Muscle layer of duodenum (tissue), 2 donors: ENCODE results near the gene EBF3.

Experiments
- H3K27ac ChIP-seq: one replicate; pipeline ENCODE4 v1.7.0; 2013; ENCODE audit warnings: mild to moderate bottlenecking, low read length
- H3K27me3 ChIP-seq: one replicate; pipeline ENCODE4 v1.7.0; 2013; ENCODE audit warnings: low read depth, mild to moderate bottlenecking, control low read depth, low read length
- H3K36me3 ChIP-seq, 2 donors: one replicate each; pipeline ENCODE4 v1.7.0; 2013; ENCODE audit warnings: low read length in 2 of 2, control low read depth in 1 of 2, mild to moderate bottlenecking in 1 of 2; ENCODE audit not compliant: insufficient read depth in 2 of 2, control insufficient read depth in 1 of 2
- H3K4me1 ChIP-seq, 2 donors: one replicate each; pipeline ENCODE4 v1.7.0; 2013; ENCODE audit warnings: low read length in 2 of 2, mild to moderate bottlenecking in 2 of 2, control low read depth in 1 of 2, moderate library complexity in 1 of 2; ENCODE audit not compliant: insufficient read depth in 2 of 2, control insufficient read depth in 1 of 2
- H3K4me3 ChIP-seq, 2 donors: one replicate each; pipeline ENCODE4 v1.7.0; 2013; ENCODE audit warnings: low read length in 2 of 2, low read depth in 1 of 2, mild to moderate bottlenecking in 1 of 2
- H3K9me3 ChIP-seq, 2 donors: one replicate each; pipeline ENCODE4 v1.7.0; 2013; ENCODE audit warnings: low read length in 2 of 2, control low read depth in 1 of 2, mild to moderate bottlenecking in 1 of 2; ENCODE audit not compliant: control insufficient read depth in 1 of 2
- donor health status: healthy.

The EBF3 gene

GRCh38 chr10:129880191-129880870 lies 83.7 kb downstream of the EBF3 start:
- H3K36me3 ChIP-seq = no peaks in the 10 kb centered on the region
- H3K27ac ChIP-seq = no peak overlapping the region
- H3K27me3 ChIP-seq = no peaks in the 10 kb centered on the region
- H3K4me3 ChIP-seq = no peak overlapping the region
- H3K9me3 ChIP-seq = no peaks in the 10 kb centered on the region
- no peaks in the 10 kb centered on the region for H3K4me1 ChIP-seq

GRCh38 chr10:129879655-129880054 lies 84.4 kb downstream of the EBF3 start:
- Histone ChIP-seq H3K9me3 (no peaks in the 10 kb centered on the region), H3K4me3 (no peak overlapping the region), H3K4me1 (no peaks in the 10 kb centered on the region), H3K27me3 (no peaks in the 10 kb centered on the region), H3K36me3 (no peaks in the 10 kb centered on the region), H3K27ac (no peak overlapping the region)

- no peak overlapping the region for H3K27ac ChIP-seq
- H3K27me3 ChIP-seq = no peaks in the 10 kb centered on the region
- no peak overlapping the region for H3K4me3 ChIP-seq
- H3K36me3 ChIP-seq = no peaks in the 10 kb centered on the region
- no peaks in the 10 kb centered on the region for H3K4me1 ChIP-seq
- no peaks in the 10 kb centered on the region for H3K9me3 ChIP-seq
These were observed 85.2 kb downstream of the EBF3 start for GRCh38 chr10:129878835-129879234.

- Histone ChIP-seq H3K4me1 (no peaks in the 10 kb centered on the region), H3K4me3 (no peak overlapping the region), H3K27ac (no peak overlapping the region), H3K9me3 (no peaks in the 10 kb centered on the region), H3K36me3 (no peaks in the 10 kb centered on the region), H3K27me3 (no peaks in the 10 kb centered on the region)
These were observed 86.2 kb downstream of the EBF3 start for GRCh38 chr10:129877773-129878371.

- no peak overlapping the region for H3K27ac ChIP-seq
- no peaks in the 10 kb centered on the region for H3K27me3 ChIP-seq
- H3K36me3 ChIP-seq = no peaks in the 10 kb centered on the region
- no peaks in the 10 kb centered on the region for H3K4me1 ChIP-seq
- H3K9me3 ChIP-seq = no peaks in the 10 kb centered on the region
- H3K4me3 ChIP-seq = no peak overlapping the region
These were observed 87.2 kb downstream of the EBF3 start for GRCh38 chr10:129876838-129877237.

GRCh38 chr10:129875993-129876726 lies 87.9 kb downstream of the EBF3 start:
- no peak overlapping the region for H3K4me3 ChIP-seq
- H3K27ac ChIP-seq = no peak overlapping the region
- H3K9me3 ChIP-seq = no peaks in the 10 kb centered on the region
- H3K27me3 ChIP-seq = no peaks in the 10 kb centered on the region
- no peaks in the 10 kb centered on the region for H3K4me1 ChIP-seq
- no peaks in the 10 kb centered on the region for H3K36me3 ChIP-seq

- Histone ChIP-seq H3K9me3 (no peaks in the 10 kb centered on the region), H3K4me1 (no peaks in the 10 kb centered on the region), H3K27me3 (no peaks in the 10 kb centered on the region), H3K27ac (no peak overlapping the region), H3K36me3 (no peaks in the 10 kb centered on the region), H3K4me3 (no peak overlapping the region)
These were observed 90.7 kb downstream of the EBF3 start for GRCh38 chr10:129873351-129873750.

- Histone ChIP-seq H3K4me3 (no peak overlapping the region), H3K4me1 (no peaks in the 10 kb centered on the region), H3K9me3 (no peaks in the 10 kb centered on the region), H3K36me3 (no peaks in the 10 kb centered on the region), H3K27ac (no peak overlapping the region), H3K27me3 (no peaks in the 10 kb centered on the region)
These were observed 92.1 kb downstream of the EBF3 start for GRCh38 chr10:129871966-129872365.

- H3K4me1 ChIP-seq = no peaks in the 10 kb centered on the region
- peak overlapping the region in 1 of 2 donors; percentile 16 for H3K4me3 ChIP-seq
- no peaks in the 10 kb centered on the region for H3K36me3 ChIP-seq
- H3K27me3 ChIP-seq = no peaks in the 10 kb centered on the region
- no peaks in the 10 kb centered on the region for H3K9me3 ChIP-seq
- no peak overlapping the region for H3K27ac ChIP-seq
These were observed 93.0 kb downstream of the EBF3 start for GRCh38 chr10:129870961-129871621.

- no peak overlapping the region for H3K27ac ChIP-seq
- H3K27me3 ChIP-seq = no peaks in the 10 kb centered on the region
- H3K36me3 ChIP-seq = no peaks in the 10 kb centered on the region
- no peaks in the 10 kb centered on the region for H3K9me3 ChIP-seq
- no peak overlapping the region for H3K4me3 ChIP-seq
- H3K4me1 ChIP-seq = no peaks in the 10 kb centered on the region
These were observed 93.7 kb downstream of the EBF3 start for GRCh38 chr10:129870474-129870757.

GRCh38 chr10:129869596-129870473 lies 94.2 kb downstream of the EBF3 start:
- no peaks in the 10 kb centered on the region for H3K36me3 ChIP-seq
- H3K9me3 ChIP-seq = no peaks in the 10 kb centered on the region
- H3K4me1 ChIP-seq = no peaks in the 10 kb centered on the region
- H3K27ac ChIP-seq = no peak overlapping the region
- no peaks in the 10 kb centered on the region for H3K27me3 ChIP-seq
- no peak overlapping the region for H3K4me3 ChIP-seq
